ENCODE data around the gene ALKAL2.

The ALKAL2 gene

DNA sequence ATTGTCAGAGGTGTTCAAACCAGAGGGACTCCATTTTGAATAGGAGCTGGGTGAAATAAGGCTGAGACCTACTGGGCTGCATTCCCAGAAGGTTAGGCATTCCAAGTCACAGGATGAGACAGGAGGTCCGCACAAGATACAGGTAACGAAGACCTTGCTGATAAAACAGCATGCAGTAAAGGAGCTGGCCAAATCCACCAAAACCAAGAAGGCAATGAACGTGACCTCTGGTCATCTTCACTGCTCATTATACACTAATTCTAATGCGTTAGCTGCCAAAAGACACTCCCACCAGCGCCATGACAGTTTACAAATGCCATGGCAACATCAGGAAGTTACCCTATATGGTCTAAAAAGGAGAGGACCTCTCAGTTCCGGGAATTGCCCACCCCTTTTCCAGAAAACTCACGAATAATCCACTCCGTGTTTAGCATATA lies 34.7 kb downstream of the ALKAL2 start:
- H3K9me3 ChIP-seq (ENCODE audit: control insufficient read depth in 5 of 5, low read length in 5 of 5) = peaks cover 0 to 13% (median 9%) of the 10 kb centered on the region in 5 donors
- no peaks in the 10 kb centered on the region for H3K27me3 ChIP-seq (ENCODE audit: control insufficient read depth in 5 of 5, insufficient read depth in 4 of 5, low read length in 5 of 5)
- H3K4me3 ChIP-seq (ENCODE audit: low read depth in 1 of 5, low read length in 5 of 5) = no peak overlapping the region
- peaks cover 7 to 26% (median 16%) of the 10 kb centered on the region in 5 donors for H3K36me3 ChIP-seq (ENCODE audit: control insufficient read depth in 5 of 5, insufficient read depth in 5 of 5, low read length in 5 of 5)
- no peak overlapping the region for H3K9ac ChIP-seq (ENCODE audit: low read length in 5 of 5)
- H3K27ac ChIP-seq (ENCODE audit: low read depth, low read length) = no peak overlapping the region
- no peaks in the 10 kb centered on the region for H3K4me1 ChIP-seq (ENCODE audit: control insufficient read depth in 5 of 5, insufficient read depth in 5 of 5, low read length in 5 of 5)

DNA sequence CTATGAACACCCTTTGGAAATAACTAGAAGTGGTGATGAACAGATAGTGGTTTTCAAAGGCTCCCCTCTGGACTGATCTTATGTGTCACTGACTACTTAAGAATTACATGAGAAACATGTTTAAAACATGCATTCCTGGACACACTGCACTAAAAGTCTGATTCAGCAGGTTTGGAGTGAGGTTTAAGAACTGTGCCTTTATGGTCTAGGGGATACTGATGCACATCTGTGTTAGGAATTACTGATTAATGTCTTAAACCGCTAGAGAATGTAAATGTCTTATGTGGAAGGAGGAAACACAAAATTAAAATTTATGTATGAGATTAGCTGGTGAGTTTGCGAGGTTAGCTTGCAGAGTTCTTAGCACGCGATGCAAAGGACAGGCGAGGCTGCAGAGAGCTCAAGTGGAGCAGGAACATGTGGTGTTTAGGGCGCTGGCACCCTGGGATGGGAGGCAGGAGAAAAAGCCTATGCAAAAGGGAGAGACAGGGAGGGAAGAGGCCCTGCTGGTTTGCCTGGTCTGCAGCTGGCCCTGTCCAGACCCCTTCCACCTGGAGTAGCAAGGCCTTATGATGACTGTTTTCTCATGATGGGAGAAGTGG lies 35.8 kb downstream of the ALKAL2 start:
- Histone ChIP-seq H3K27ac (ENCODE audit: low read depth, low read length) (no peak overlapping the region), H3K9me3 (ENCODE audit: control insufficient read depth in 5 of 5, low read length in 5 of 5) (peaks cover 0 to 4% (median 0%) of the 10 kb centered on the region in 5 donors), H3K27me3 (ENCODE audit: control insufficient read depth in 5 of 5, insufficient read depth in 4 of 5, low read length in 5 of 5) (no peaks in the 10 kb centered on the region), H3K9ac (ENCODE audit: low read length in 5 of 5) (no peak overlapping the region), H3K4me3 (ENCODE audit: low read depth in 1 of 5, low read length in 5 of 5) (no peak overlapping the region), H3K4me1 (ENCODE audit: control insufficient read depth in 5 of 5, insufficient read depth in 5 of 5, low read length in 5 of 5) (no peaks in the 10 kb centered on the region), H3K36me3 (ENCODE audit: control insufficient read depth in 5 of 5, insufficient read depth in 5 of 5, low read length in 5 of 5) (peaks cover 9 to 31% (median 18%) of the 10 kb centered on the region in 5 donors)

DNA sequence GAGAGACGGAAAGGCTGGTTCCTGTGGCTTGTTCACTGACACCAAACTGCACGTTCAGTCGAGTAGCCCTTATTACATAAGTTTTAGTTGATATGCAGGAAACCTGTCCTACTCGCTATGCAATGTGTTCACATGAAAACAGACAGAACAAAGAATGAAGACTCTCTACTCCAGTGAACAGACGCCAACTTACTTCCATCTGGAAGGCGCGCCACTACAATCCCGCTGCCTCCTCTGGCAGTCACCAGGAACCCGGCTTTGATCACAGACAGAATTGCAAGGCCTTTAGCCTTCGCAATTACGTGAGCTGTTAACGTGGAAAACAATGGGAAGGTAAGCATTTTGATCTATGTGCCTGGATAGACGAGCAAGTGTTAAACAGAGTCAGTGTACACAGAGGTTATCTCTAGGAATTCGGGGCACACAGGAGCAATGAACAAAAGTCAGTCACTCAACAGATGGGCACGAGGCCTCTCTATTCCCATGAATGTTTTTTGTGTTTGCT lies 38.3 kb downstream of the ALKAL2 start:
- H3K9ac ChIP-seq (ENCODE audit: low read length in 5 of 5) = no peak overlapping the region
- H3K27me3 ChIP-seq (ENCODE audit: control insufficient read depth in 5 of 5, insufficient read depth in 4 of 5, low read length in 5 of 5) = no peaks in the 10 kb centered on the region
- peaks cover 0 to 3% (median 0%) of the 10 kb centered on the region in 5 donors for H3K9me3 ChIP-seq (ENCODE audit: control insufficient read depth in 5 of 5, low read length in 5 of 5)
- no peak overlapping the region for H3K27ac ChIP-seq (ENCODE audit: low read depth, low read length)
- H3K4me1 ChIP-seq (ENCODE audit: control insufficient read depth in 5 of 5, insufficient read depth in 5 of 5, low read length in 5 of 5) = no peaks in the 10 kb centered on the region
- peaks cover 11 to 40% (median 27%) of the 10 kb centered on the region in 5 donors for H3K36me3 ChIP-seq (ENCODE audit: control insufficient read depth in 5 of 5, insufficient read depth in 5 of 5, low read length in 5 of 5)
- no peak overlapping the region for H3K4me3 ChIP-seq (ENCODE audit: low read depth in 1 of 5, low read length in 5 of 5)

DNA sequence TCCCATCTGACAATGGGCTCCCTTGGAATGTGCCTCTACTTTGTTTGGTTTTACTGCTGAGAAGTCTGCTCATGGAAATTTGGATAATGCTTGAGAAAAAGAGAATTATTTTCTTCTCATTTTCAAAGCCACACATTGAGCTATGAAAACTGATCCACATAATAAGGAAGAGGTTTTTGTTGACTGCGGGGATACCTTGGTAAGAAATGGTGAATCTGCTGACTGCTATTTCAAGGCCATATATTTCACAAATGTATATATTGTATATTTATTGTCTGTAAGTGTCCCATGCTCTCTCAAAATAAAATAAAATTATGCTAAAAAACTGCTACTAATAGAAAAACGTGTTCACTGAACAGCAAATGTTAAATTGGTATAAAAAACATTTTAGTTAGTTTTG lies 39.2 kb downstream of the ALKAL2 start:
- H3K4me3 ChIP-seq (ENCODE audit: low read depth in 1 of 5, low read length in 5 of 5) = no peak overlapping the region

DNA sequence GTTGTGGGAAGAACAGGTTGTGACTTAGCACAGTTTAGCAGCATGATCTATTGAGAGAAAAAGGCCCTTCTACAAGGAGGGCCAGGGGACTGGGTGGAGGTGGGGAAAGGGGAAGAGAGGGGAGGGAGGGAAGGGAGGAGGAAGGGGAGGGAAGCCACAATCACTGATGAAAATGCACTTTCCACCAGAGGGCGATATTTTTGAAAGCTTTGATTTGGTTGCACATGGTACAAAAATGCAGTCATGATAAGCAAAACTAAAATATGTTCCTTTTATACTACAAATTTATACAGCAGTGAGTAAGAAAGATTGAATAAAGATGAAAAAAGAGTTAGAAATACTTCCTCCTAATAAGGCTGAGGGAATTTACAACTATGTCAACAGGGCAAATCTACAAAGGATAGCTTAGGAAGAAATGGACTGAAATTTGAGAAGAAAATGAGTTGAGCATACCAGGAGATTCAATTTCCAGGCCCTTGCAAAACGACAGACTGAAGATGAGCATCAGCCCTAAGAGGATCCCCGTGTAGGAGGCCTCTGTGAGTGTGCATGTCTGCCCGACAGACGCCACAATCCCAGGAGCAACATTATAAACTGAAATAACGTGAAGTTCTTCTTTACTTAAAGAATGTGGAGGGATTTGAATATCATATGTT lies 41.3 kb downstream of the ALKAL2 start:
- H3K27me3 ChIP-seq (ENCODE audit: control insufficient read depth in 5 of 5, insufficient read depth in 4 of 5, low read length in 5 of 5) = no peaks in the 10 kb centered on the region
- H3K4me1 ChIP-seq (ENCODE audit: control insufficient read depth in 5 of 5, insufficient read depth in 5 of 5, low read length in 5 of 5) = no peaks in the 10 kb centered on the region
- no peak overlapping the region for H3K4me3 ChIP-seq (ENCODE audit: low read depth in 1 of 5, low read length in 5 of 5)
- peaks cover 29 to 54% (median 36%) of the 10 kb centered on the region in 5 donors for H3K36me3 ChIP-seq (ENCODE audit: control insufficient read depth in 5 of 5, insufficient read depth in 5 of 5, low read length in 5 of 5)
- no peak overlapping the region for H3K9ac ChIP-seq (ENCODE audit: low read length in 5 of 5)
- H3K9me3 ChIP-seq (ENCODE audit: control insufficient read depth in 5 of 5, low read length in 5 of 5) = peaks cover 0 to 9% (median 0%) of the 10 kb centered on the region in 5 donors
- no peak overlapping the region for H3K27ac ChIP-seq (ENCODE audit: low read depth, low read length)

More for the DNA sequence above, 39.2 kb downstream of the ALKAL2 start:
- no peaks in the 10 kb centered on the region for H3K4me1 ChIP-seq (ENCODE audit: control insufficient read depth in 5 of 5, insufficient read depth in 5 of 5, low read length in 5 of 5)
- H3K27me3 ChIP-seq (ENCODE audit: control insufficient read depth in 5 of 5, insufficient read depth in 4 of 5, low read length in 5 of 5) = no peaks in the 10 kb centered on the region
- no peak overlapping the region for H3K27ac ChIP-seq (ENCODE audit: low read depth, low read length)
- H3K9ac ChIP-seq (ENCODE audit: low read length in 5 of 5) = no peak overlapping the region
- no peaks in the 10 kb centered on the region for H3K9me3 ChIP-seq (ENCODE audit: control insufficient read depth in 5 of 5, low read length in 5 of 5)
- H3K36me3 ChIP-seq (ENCODE audit: control insufficient read depth in 5 of 5, insufficient read depth in 5 of 5, low read length in 5 of 5) = peaks cover 12 to 46% (median 31%) of the 10 kb centered on the region in 5 donors

DNA sequence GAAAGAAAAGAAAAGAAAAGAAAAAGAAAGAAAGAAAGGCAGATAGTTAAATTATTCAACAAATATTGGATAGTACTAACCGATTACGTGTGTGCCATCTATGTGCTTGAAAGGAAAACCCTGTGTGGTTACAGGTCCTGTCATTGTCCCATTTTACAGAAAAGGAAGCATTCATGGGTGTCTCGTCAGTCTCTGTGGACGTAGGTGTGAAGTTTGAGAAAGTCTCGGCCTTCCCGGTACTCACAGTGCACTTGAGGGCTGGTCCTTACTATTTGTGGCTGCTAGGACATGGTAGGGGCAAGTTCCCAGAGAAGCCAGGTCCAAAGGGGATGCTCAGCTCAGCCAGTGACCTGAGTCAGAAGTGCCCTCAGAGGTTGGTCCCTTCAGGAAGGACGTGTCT lies 43.3 kb downstream of the ALKAL2 start:
- Histone ChIP-seq H3K9ac (ENCODE audit: low read length in 5 of 5) (no peak overlapping the region), H3K9me3 (ENCODE audit: control insufficient read depth in 5 of 5, low read length in 5 of 5) (peaks cover 0 to 9% (median 0%) of the 10 kb centered on the region in 5 donors), H3K36me3 (ENCODE audit: control insufficient read depth in 5 of 5, insufficient read depth in 5 of 5, low read length in 5 of 5) (peaks cover 34 to 54% (median 43%) of the 10 kb centered on the region in 5 donors), H3K4me3 (ENCODE audit: low read depth in 1 of 5, low read length in 5 of 5) (no peak overlapping the region), H3K27ac (ENCODE audit: low read depth, low read length) (no peak overlapping the region), H3K4me1 (ENCODE audit: control insufficient read depth in 5 of 5, insufficient read depth in 5 of 5, low read length in 5 of 5) (no peaks in the 10 kb centered on the region), H3K27me3 (ENCODE audit: control insufficient read depth in 5 of 5, insufficient read depth in 4 of 5, low read length in 5 of 5) (no peaks in the 10 kb centered on the region)

DNA sequence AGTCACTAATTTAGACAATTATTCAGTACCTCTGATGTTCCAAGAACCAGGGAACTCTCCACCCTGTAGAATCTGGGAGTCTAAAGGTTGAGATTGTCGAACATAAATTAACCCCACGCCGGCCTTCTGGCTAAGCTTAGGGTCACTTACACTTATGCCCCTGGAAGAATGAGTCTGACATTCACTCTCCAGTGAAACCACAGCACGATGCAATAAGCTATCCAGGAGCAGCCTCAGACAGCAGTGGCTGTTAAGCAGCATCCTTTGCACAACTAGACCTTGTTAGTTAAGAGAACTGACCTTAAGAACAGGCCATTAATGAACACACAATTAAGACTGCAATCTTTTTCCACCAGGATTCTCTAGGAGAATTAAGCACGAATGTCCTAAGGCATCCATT lies 49.0 kb downstream of the ALKAL2 start:
- Histone ChIP-seq H3K4me1 (ENCODE audit: control insufficient read depth in 5 of 5, insufficient read depth in 5 of 5, low read length in 5 of 5) (no peaks in the 10 kb centered on the region), H3K27ac (ENCODE audit: low read depth, low read length) (no peak overlapping the region), H3K36me3 (ENCODE audit: control insufficient read depth in 5 of 5, insufficient read depth in 5 of 5, low read length in 5 of 5) (peaks cover 27 to 38% (median 34%) of the 10 kb centered on the region in 5 donors), H3K9ac (ENCODE audit: low read length in 5 of 5) (no peak overlapping the region), H3K27me3 (ENCODE audit: control insufficient read depth in 5 of 5, insufficient read depth in 4 of 5, low read length in 5 of 5) (no peaks in the 10 kb centered on the region), H3K4me3 (ENCODE audit: low read depth in 1 of 5, low read length in 5 of 5) (no peak overlapping the region), H3K9me3 (ENCODE audit: control insufficient read depth in 5 of 5, low read length in 5 of 5) (peaks cover 0 to 9% (median 0%) of the 10 kb centered on the region in 5 donors)

DNA sequence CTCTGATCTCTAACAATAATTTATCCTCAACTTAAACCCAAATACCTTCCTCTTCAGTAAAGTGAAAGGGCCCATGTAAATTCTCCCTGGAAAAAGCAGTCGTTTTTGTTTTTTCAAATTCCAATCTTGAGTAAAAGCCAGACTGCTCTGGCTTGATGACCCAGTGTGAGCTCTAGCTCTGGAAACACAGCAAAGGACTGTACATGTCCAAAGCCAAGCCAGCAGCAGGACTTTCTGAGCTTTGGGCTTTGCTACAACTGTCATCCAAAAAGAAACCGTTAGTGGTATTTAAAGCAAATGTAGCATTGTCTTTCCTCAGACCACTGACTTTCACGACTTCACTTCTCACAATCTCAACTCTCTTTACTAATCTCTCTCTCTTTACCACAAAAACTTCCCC lies 49.5 kb downstream of the ALKAL2 start:
- no peak overlapping the region for H3K9ac ChIP-seq (ENCODE audit: low read length in 5 of 5)
- H3K4me3 ChIP-seq (ENCODE audit: low read depth in 1 of 5, low read length in 5 of 5) = no peak overlapping the region
- no peaks in the 10 kb centered on the region for H3K27me3 ChIP-seq (ENCODE audit: control insufficient read depth in 5 of 5, insufficient read depth in 4 of 5, low read length in 5 of 5)

DNA sequence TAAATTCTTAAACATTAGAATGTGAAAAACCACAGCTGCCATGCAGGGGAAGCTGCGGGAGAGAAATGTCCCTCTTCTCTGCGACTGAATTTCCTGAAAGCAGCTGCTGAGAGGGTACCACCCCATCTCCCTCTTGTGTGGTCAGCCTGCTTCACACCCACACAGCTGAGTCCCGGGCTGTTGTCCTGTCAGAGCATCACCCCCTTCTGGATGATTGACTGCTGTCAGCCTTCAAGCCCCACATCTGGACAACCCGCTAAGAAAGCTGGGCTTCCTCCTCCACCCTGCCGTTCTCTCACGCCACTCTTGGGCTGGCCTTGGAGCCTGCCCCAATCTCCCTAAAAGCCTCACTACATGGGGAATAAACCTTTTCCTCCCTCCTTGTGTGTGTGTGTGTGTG lies 50.0 kb downstream of the ALKAL2 start:
- H3K9ac ChIP-seq (ENCODE audit: low read length in 5 of 5) = no peak overlapping the region
- H3K27me3 ChIP-seq (ENCODE audit: control insufficient read depth in 5 of 5, insufficient read depth in 4 of 5, low read length in 5 of 5) = no peaks in the 10 kb centered on the region
- H3K36me3 ChIP-seq (ENCODE audit: control insufficient read depth in 5 of 5, insufficient read depth in 5 of 5, low read length in 5 of 5) = peaks cover 22 to 37% (median 32%) of the 10 kb centered on the region in 5 donors
- H3K9me3 ChIP-seq (ENCODE audit: control insufficient read depth in 5 of 5, low read length in 5 of 5) = peaks cover 0 to 6% (median 0%) of the 10 kb centered on the region in 5 donors
- H3K4me1 ChIP-seq (ENCODE audit: control insufficient read depth in 5 of 5, insufficient read depth in 5 of 5, low read length in 5 of 5) = no peaks in the 10 kb centered on the region
- H3K4me3 ChIP-seq (ENCODE audit: low read depth in 1 of 5, low read length in 5 of 5) = no peak overlapping the region
- no peak overlapping the region for H3K27ac ChIP-seq (ENCODE audit: low read depth, low read length)

More for the DNA sequence above, 49.5 kb downstream of the ALKAL2 start:
- no peaks in the 10 kb centered on the region for H3K4me1 ChIP-seq (ENCODE audit: control insufficient read depth in 5 of 5, insufficient read depth in 5 of 5, low read length in 5 of 5)
- H3K9me3 ChIP-seq (ENCODE audit: control insufficient read depth in 5 of 5, low read length in 5 of 5) = peaks cover 0 to 9% (median 0%) of the 10 kb centered on the region in 5 donors
- H3K36me3 ChIP-seq (ENCODE audit: control insufficient read depth in 5 of 5, insufficient read depth in 5 of 5, low read length in 5 of 5) = peaks cover 24 to 38% (median 33%) of the 10 kb centered on the region in 5 donors
- H3K27ac ChIP-seq (ENCODE audit: low read depth, low read length) = no peak overlapping the region

DNA sequence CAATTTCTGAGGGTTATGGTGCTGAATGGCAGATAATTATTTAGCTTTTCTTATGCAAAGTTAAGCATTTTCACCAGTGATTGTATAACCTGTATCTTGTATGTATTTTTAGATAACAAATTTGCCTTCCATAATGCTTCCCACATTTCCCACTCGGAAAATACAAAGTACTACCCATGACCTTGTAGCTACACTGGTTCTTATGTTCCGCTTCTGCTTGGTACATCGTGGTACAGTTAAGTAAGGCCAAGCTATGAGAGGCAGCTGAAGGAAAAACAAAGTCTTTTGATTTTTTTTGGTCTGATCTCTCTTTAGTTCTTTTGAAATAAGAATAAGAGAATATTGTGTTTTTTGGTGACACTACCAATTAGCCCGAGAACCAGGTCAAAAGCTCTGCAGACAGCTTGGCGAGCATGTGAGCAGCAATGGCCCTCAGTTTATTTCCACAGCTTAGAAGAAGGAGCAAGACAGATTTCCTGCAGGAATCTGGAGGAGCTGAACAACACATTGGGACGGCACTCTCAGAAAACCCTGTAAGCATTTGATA lies 50.8 kb downstream of the ALKAL2 start:
- Histone ChIP-seq H3K36me3 (ENCODE audit: control insufficient read depth in 5 of 5, insufficient read depth in 5 of 5, low read length in 5 of 5) (peaks cover 21 to 35% (median 26%) of the 10 kb centered on the region in 5 donors), H3K27me3 (ENCODE audit: control insufficient read depth in 5 of 5, insufficient read depth in 4 of 5, low read length in 5 of 5) (no peaks in the 10 kb centered on the region), H3K9me3 (ENCODE audit: control insufficient read depth in 5 of 5, low read length in 5 of 5) (no peaks in the 10 kb centered on the region), H3K4me1 (ENCODE audit: control insufficient read depth in 5 of 5, insufficient read depth in 5 of 5, low read length in 5 of 5) (no peaks in the 10 kb centered on the region), H3K4me3 (ENCODE audit: low read depth in 1 of 5, low read length in 5 of 5) (no peak overlapping the region), H3K9ac (ENCODE audit: low read length in 5 of 5) (no peak overlapping the region), H3K27ac (ENCODE audit: low read depth, low read length) (no peak overlapping the region)
